Stimulated activated CD8-positive, alpha-beta memory T cell treated with anti-CD3 and anti-CD28 coated beads, Interleukin-7, amount 100 ng/mL, for 48 hours (primary cell): ENCODE measurements around the gene MAPRE2.

ENCODE experiments used
- DNase-seq, 2 donors: peaks; one replicate each; pipeline ENCODE4 v3.0.0-alpha.2; 2020; ENCODE audit warnings: low read depth in 1 of 2; ENCODE audit errors: extremely low read depth in 1 of 2

The MAPRE2 gene

DNA sequence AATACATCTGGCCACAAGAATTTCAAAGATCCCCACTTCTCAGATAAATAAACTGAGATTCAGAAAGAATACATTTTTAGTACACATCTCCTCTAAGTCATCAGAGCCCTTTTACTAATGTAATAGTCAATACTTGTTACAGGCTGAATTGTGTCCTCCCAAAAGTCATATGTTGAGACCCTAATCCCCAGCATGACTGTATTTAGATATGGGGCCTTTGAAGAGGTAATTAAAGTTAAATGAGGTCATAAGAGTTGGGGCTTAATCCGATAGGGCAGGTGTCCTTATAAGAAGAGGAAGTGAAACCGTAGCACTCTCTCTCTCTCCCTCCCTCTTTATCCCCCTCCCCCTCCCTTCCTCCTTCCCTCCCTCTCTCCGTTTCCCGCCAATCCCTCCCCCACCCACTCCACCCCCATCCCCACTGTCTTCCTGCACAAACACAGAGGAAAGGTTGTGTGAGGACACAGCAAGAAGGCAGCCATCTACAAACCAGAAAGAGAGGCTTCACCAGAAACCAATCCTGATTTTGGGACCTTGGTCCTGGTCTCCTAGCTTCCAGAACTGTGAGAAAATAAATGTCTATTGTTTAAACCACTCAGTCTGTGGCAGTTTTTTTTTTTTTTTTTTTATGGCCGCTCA, 133.0 kb downstream of the MAPRE2 start:
- DNase-seq = no peak

DNA sequence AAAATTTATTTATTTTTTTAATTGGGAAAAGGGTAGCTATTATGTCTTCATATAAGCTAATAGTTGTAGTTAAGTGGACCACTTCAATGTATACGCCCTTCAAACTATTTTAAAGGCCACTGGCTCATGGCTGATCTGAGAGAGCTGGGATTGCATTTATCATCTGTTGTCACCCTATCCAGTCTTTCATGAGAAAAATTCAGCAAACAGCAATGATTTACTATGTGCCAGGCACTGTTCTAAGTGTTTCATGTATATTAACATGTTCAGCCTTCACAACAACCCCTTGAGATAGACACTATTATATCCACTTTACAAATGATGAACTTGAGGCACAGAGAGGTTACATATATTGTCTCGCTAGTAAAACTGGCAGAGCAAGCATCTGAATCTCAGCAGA, 133.5 kb downstream of the MAPRE2 start:
- no peak for DNase-seq

DNA sequence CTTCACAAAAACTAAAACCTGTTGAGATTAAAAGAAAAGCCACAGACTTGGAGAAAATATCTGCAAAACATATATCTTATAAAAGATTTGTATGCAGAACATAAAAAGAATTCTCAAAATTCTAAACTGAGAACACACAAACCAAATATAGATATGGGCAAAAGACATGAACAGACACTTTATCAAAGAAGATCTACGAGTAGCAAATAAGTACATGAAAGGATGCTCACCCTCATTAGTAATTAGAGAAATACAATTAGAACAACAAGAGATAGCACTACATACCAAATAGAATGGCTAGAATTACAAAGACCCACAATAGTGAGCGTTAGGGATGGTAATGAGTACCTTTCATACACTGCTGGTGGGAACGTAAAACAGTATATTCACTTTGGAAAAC, 135.7 kb downstream of the MAPRE2 start:
- DNase-seq = no peak

DNA sequence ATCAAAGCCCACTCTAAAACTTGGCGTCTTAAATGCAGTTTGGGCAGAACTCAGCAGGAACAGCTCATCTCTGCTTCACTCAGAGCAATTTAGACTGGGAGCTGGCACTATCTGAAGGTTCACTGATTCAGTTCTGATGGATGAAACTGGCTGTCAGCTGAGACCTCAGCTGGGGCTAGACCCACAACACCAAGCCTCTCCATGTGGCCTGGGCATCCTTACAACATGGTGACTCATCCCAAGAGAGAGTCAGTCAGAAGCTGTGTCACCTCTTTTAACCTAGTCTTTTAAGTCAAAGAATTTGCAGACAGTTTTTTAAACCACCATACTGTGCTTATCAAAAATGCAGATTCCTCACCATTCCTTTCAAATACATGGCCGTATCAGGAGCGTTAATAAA, 137.0 kb downstream of the MAPRE2 start:
- DNase-seq = peak in 1 of 2 donors; percentile 30

DNA sequence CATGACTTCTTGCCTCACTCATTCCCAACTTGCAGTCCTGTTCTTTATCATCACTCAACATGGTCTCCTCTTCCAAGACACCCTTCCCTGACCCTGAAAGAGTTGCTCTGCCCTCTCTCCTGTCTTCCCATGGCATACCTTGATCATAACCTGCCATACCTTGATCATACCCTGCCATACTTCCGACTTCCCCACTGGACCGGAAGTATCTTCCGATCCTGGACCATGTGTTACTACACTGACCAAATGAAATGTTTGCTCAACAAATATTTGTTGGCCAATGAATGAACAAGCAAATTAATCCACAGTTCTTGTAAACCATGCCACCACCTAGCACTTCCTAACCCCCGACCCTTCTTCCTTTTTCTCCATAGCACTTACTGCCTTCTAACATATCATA, 138.7 kb downstream of the MAPRE2 start:
- no peak for DNase-seq

DNA sequence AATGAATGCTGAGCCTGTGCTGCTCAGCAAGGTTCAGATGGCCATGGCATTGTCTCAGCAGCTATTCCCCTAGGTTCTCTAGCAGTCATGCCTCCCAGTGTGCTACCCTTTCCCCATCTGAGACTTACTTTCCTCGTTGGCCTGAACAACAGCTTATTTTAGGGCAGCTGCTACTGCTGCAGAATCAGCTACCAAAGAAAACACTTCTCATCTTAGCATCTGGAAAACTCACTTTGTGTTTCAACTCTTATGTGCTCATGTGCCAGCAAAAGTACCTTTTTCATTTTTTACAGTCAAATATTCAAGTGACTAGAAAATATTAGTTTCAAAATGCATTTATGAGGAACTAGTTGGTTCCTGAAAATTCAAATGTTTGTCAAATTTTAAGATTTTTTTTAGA, 139.2 kb downstream of the MAPRE2 start:
- DNase-seq = no peak

DNA sequence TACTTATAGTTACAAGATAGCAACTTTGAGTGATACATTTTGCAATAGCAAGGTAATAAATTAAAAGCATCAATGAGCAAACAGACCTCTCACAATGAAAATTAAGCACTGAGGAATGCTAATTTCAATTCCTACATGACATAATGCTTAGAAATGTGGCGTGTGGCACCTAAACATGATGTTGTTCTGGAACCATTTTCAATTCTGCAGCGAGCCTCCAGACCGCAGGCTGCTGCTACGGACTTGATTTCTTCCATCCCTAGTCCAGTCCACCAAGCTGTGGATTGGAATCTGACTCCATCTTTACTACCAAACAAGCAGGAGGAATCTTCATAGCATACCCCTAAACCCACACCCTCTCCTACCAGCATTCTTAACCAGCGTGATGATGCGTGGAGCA, 140.9 kb downstream of the MAPRE2 start:
- no peak for DNase-seq

DNA sequence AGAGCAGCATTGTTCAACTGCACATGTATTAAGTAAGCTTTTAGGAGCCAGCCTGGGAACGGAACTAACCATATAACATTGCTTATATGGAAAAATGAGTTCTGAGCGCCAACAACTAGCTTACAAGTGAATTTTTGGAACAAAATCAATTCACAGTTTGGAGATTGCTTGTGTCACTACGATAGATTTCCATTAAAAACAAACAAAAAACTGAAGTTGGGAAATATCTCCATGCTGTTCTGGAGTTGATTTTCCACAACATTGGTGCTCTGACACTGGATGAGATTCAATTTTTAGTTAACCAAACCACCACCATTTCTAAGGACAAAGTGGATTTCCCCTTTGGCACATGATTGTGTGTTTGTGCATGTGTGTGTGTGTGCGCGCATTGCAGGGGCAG, 142.7 kb downstream of the MAPRE2 start:
- DNase-seq = no peak

DNA sequence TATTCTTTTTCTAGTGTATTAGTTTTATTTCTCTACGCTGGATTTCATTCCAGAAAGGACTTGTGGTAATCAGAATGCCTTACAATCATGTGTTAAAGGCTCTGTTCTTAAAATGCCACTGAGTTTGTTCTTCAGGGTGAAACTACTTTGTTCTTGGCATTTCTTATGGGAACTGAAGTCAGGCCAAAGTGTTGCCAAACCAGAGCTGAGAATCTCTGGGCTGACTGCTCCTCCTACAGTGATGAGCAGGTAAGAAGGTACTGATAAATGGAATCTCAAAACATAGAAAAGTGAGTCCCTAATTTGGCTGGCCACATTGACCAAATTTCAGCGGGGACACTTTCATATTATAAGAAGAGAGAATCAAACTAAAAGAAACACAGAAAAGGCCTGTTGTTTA, 144.6 kb downstream of the MAPRE2 start:
- no peak for DNase-seq

DNA sequence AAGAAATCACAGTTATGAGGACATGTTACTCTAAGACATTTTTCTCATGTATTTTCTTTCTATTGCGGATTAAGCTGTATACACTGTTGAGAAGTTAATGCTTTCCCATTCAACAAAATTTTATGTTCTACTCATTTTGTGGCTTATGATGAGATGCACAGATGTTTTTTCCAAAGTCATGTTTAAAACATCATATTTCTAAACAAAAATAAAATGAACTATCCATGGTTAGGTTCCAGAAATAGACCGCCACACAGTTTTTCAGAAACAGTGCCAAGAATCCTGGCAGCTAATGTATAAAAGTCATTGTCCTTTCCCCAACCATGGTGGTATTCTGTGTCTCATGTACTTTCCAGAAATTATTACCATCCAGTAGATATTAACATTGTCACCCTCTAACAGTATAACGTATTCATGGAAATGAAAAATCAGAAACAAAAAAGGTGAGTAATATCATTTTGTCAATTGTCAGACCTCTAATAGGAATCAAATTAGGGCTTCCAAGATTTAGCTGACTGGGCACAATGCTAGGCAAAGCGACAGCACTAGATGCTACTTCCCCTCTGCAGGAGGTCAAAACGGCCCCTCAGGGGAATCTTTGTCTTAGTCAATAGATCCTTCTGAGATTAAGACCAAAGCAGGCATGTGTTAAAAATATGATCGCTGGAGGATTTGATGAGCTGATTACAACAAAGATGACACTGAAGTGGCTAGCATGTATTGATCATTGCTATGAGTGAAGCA, 145.2 kb downstream of the MAPRE2 start:
- no peak for DNase-seq

DNA sequence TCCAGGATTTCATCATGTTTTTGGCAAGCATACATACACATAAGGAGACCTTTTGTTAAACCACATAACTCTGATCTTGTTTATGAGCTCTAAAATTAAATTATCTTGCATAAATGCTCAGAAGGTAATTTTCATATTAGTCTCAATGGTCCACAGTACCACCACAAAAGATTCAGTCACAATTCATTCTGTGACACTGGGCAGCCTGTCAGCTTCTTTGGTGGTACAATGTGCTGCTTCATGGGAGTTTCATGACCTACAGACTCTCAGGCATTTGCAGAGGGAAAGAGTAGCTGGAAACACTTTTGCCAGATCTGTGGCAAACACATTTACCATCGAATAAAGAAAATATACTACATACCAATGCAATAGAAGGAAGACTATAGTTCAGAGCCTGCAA, 148.3 kb downstream of the MAPRE2 start:
- no peak for DNase-seq

DNA sequence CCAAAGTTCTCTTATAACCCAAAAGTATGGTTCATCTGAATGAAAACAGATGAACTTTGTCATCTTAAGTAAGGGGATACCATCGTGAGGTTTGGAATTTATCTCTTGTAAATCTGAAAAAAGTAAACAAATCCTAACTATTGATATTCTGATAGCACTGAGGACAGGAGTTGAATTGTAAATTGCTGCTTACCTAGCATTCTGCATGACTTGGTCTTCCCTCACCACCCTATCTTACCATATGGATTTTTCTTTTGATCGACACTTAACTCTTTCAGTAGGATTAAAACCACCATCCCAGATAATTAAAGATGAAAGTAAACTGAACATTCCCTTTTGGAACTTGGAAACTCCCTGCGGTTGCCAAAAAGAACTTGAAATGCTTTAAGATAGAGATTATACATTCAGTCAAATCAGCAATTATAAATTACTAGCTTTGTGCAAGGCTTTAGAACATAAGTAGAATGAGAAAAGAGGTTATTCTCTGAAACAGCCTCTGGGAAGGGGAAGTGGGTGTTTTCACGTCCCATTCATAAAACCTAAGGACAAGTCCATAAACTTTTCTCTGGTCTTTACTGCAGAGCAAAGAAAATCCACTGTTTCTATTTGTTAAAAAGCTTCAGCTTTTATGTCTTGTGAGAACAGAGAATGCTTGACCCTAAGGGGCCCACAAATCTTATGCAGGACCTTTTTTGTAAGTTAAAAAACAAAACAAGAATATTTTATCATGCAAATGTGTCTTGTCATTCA, 149.9 kb downstream of the MAPRE2 start:
- no peak for DNase-seq

DNA sequence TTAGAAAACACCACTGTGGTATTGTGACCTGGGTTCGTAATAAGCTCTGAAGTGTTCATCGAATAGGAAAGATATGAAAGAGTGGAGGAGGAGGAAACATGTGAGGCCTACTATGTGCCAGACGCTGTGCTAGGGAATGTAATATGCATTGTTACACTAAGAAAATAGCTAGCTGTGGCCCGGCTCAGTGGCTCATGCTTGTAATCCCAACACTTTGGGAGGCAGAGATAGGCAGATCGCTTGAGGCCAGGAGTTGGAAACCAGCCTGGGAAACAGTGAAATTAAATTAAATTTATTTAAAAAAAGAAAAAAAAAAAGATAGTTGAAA, 150.4 kb downstream of the MAPRE2 start:
- DNase-seq = no peak

DNA sequence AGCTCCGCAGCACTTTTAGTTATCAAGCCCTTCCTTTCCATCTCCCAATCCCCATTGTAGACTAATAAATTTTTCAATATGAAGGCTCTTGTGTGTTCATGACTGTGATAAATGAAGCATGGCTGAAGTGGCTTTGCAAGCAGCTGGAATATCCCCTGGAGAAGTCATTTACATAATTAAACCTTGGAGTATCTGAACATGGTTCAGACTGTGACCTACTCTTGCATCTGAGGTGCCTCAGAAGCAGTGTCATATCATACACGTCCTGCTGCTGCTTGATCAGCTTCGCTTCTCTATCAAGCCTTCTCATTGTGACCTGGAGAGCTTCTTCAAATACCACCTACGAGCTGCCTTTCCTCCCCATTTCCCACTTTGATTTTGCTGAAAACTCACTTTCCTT, 151.2 kb downstream of the MAPRE2 start:
- no peak for DNase-seq
